Stimulated activated naive CD4-positive, alpha-beta T cell (primary cell): ENCODE measurements around the gene FKBP8.

Source experiments
- DNase-seq, 6 experiments: peaks; one replicate each; lab custom pipeline; 2025; lab: John Stamatoyannopoulos, UW

FKBP8 gene

GRCh38 chr19:18502246-18502637, 41.1 kb downstream of the FKBP8 start:
- DNase-seq: no peak

GRCh38 chr19:18501832-18502231, 41.5 kb downstream of the FKBP8 start:
- no peak for DNase-seq

GRCh38 chr19:18501351-18501750, 42.0 kb downstream of the FKBP8 start:
- no peak for DNase-seq

GRCh38 chr19:18500799-18501198, 42.6 kb downstream of the FKBP8 start:
- DNase-seq: no peak

- DNase-seq: no peak
Measured at GRCh38 chr19:18500376-18500775, 43.0 kb downstream of the FKBP8 start.

GRCh38 chr19:18499055-18499775, 44.2 kb downstream of the FKBP8 start:
- DNase-seq: no peak

- DNase-seq: no peak
Measured at GRCh38 chr19:18496980-18497256, 46.5 kb downstream of the FKBP8 start.

GRCh38 chr19:18496167-18496979, 47.0 kb downstream of the FKBP8 start:
- peak in 1 of 6 experiments; percentile 21 for DNase-seq

GRCh38 chr19:18495204-18495911, 48.0 kb downstream of the FKBP8 start:
- no peak for DNase-seq

- DNase-seq: no peak
Measured at GRCh38 chr19:18494267-18494607, 49.1 kb downstream of the FKBP8 start.

GRCh38 chr19:18493440-18494266, 49.7 kb downstream of the FKBP8 start:
- DNase-seq: no peak

- DNase-seq: no peak
Measured at GRCh38 chr19:18491995-18492953, 51.1 kb downstream of the FKBP8 start.

GRCh38 chr19:18490728-18491127, 52.6 kb downstream of the FKBP8 start:
- DNase-seq: no peak

- DNase-seq: no peak
Measured at GRCh38 chr19:18489627-18490184, 53.7 kb downstream of the FKBP8 start.

- DNase-seq: peak in 1 of 6 experiments; percentile 8
Measured at GRCh38 chr19:18488838-18489626, 54.3 kb downstream of the FKBP8 start.

GRCh38 chr19:18488403-18488723, 55.0 kb downstream of the FKBP8 start:
- no peak for DNase-seq

- no peak for DNase-seq
Measured at GRCh38 chr19:18487576-18488402, 55.6 kb downstream of the FKBP8 start.

- DNase-seq: no peak
Measured at GRCh38 chr19:18486746-18487145, 56.6 kb downstream of the FKBP8 start.

- no peak for DNase-seq
Measured at GRCh38 chr19:18484992-18485391, 58.4 kb downstream of the FKBP8 start.
